Thymus (tissue), 14 donors: ENCODE data around the gene LAMC1. TPM values are rescaled to one million over a fixed set of nuclear protein-coding genes. Genes with fewer than 3 reads are reported as not detected.

Experiments
- DNase-seq, 9 donors: peaks; one replicate each; pipeline ENCODE4 v3.0.0-alpha.2; 2013; ENCODE audit warnings: low spot score in 9 of 9, low read depth in 6 of 9, missing footprints in 1 of 9
- H3K27ac ChIP-seq, 2 donors: one replicate each; pipeline ENCODE4 v1.5.1; 2013; ENCODE audit warnings: control low read depth in 1 of 2, low read depth in 1 of 2, low read length in 1 of 2, mild to moderate bottlenecking in 1 of 2, moderate library complexity in 1 of 2
- H3K27me3 ChIP-seq, 2 donors: one replicate each; pipeline ENCODE4 v1.5.1; 2013; ENCODE audit warnings: low read length in 1 of 2; ENCODE audit not compliant: control insufficient read depth in 2 of 2, insufficient read depth in 1 of 2
- H3K36me3 ChIP-seq, 2 donors: one replicate each; pipeline ENCODE4 v1.5.1; 2013; ENCODE audit warnings: low read length in 1 of 2, mild to moderate bottlenecking in 1 of 2, moderate library complexity in 1 of 2; ENCODE audit not compliant: control insufficient read depth in 2 of 2, insufficient read depth in 2 of 2
- H3K4me1 ChIP-seq, 2 donors: one replicate each; pipeline ENCODE4 v1.5.1; 2013; ENCODE audit warnings: low read length in 2 of 2; ENCODE audit not compliant: control insufficient read depth in 2 of 2, insufficient read depth in 2 of 2
- H3K4me3 ChIP-seq, 2 donors: one replicate each; pipeline ENCODE4 v1.5.1; 2013; ENCODE audit warnings: low read length in 2 of 2, control low read depth in 1 of 2, mild to moderate bottlenecking in 1 of 2
- H3K9me3 ChIP-seq, 2 donors: one replicate each; pipeline ENCODE4 v1.5.1; 2013; ENCODE audit warnings: low read length in 1 of 2, mild to moderate bottlenecking in 1 of 2; ENCODE audit not compliant: control insufficient read depth in 2 of 2, insufficient read depth in 1 of 2
- WGBS: extraction: QIAGEN DNeasy Blood & Tissue Kit; methylation state at CpG from one replicate; pipeline ENCODE4 v1.1.7; 2013; 5-methylcytosine and 5-hydroxymethylcytosine counted together
- long read RNA-seq, 10 donors: transcript quantifications; one replicate each; lab custom pipeline, GENCODE V29; 2026
- polyA plus RNA-seq: library from polyadenylated mRNA; stranded (reverse); fragments of 200-250 nt; gene quantifications from one replicate; pipeline ENCODE4 v1.2.3, GENCODE V29; 2013
- total RNA-seq: library from RNA; stranded (reverse); fragments of 120-200 nt; gene quantifications from one replicate; pipeline ENCODE4 v1.2.4, GENCODE V29; 2013
- donor health status: healthy.

LAMC1 gene
- 20.5 TPM for total RNA-seq
- 12.6 TPM for polyA plus RNA-seq
- long read RNA-seq, donor 1, result 0 reads
- long read RNA-seq, donor 2, full-length matches to known transcripts, result 3 of 3 reads
- long read RNA-seq, donor 2, partial matches to known transcripts, result 0 of 3 reads
- long read RNA-seq, donor 2, other reads (novel, unspliced or antisense), result 0 of 3 reads
- long read RNA-seq, donor 3, result 0 reads
- long read RNA-seq, donor 4, result 0 reads
- long read RNA-seq, donor 5, full-length matches to known transcripts, result 1 of 23 reads
- long read RNA-seq, donor 5, partial matches to known transcripts, result 22 of 23 reads
- long read RNA-seq, donor 5, other reads (novel, unspliced or antisense), result 0 of 23 reads
- long read RNA-seq, donor 6, full-length matches to known transcripts, result 4 of 4 reads
- long read RNA-seq, donor 6, partial matches to known transcripts, result 0 of 4 reads
- long read RNA-seq, donor 6, other reads (novel, unspliced or antisense), result 0 of 4 reads
- long read RNA-seq, donor 7, partial matches to known transcripts, result 21 of 21 reads
- long read RNA-seq, donor 7, other reads (novel, unspliced or antisense), result 0 of 21 reads
- long read RNA-seq, donor 8, full-length matches to known transcripts, result 1 of 1 reads
- long read RNA-seq, donor 8, partial matches to known transcripts, result 0 of 1 reads
- long read RNA-seq, donor 8, other reads (novel, unspliced or antisense), result 0 of 1 reads
- long read RNA-seq, donor 9, partial matches to known transcripts, result 0 of 1 reads
- long read RNA-seq, donor 9, other reads (novel, unspliced or antisense), result 0 of 1 reads
- long read RNA-seq, donor 10, result 0 reads

- Histone ChIP-seq H3K27ac (peak within 1 kb of the TSS; percentile 60 to 84), H3K4me3 (peak within 1 kb of the TSS; percentile 39 to 57), H3K9me3 (no peaks in the 10 kb centered on the region), H3K36me3 (no peaks in the 10 kb centered on the region), H3K27me3 (peaks cover 51 to 84% of the 10 kb centered on the region in 2 donors), H3K4me1 (peaks cover 6 to 8% of the 10 kb centered on the region in 2 donors)
- WGBS, result under 1% methylated on average over 55 of the region's 65 CpGs
- DNase-seq, result peak in 4 of 9 donors; percentile 21 to 59 (median 30)
Measured at GRCh38 chr1:183023146-183023600, at the start of gene LAMC1. LAMC1 (plus strand) TSS chr1:183023420; CDS start chr1:183023717, 297 bp downstream.

DNA sequence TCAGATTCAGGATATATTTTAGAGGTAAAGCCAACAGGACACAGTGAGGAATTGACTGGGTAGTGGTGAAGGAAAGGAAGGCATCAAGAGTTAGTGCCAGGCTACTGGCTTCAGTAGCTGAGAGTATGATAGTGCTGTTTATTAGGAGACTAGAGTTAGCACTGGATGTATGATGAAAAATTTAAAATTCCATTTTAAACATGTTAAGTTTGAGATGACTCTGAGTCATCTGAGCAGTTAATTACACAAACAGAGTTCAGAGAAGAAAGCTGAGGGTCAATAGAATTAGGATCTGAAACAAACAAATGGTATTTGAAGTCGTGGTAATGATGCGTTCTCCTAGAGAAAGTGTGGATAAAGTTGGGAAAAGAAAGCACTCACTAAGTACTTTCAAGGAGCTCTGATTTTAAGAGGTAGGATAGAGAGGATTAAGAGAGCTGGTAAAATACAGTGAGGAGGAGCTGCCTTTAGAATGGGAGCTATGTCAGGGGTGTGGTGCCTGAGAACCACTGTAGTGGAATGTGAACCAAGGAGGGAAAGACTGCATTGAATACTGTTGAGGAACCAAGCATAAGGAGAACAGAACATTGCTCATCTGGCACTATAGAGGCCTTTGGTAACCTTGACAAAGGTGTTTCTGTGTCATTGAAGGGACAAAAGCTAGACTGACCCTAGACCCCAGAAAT lies 48.6 kb upstream of the LAMC1 start:
- Histone ChIP-seq H3K27me3 (no peaks in the 10 kb centered on the region), H3K36me3 (no peaks in the 10 kb centered on the region), H3K27ac (no peak overlapping the region), H3K9me3 (no peaks in the 10 kb centered on the region), H3K4me1 (no peaks in the 10 kb centered on the region), H3K4me3 (no peak overlapping the region)
- no peak for DNase-seq
- 95% methylated on average over 2 of the region's 2 CpGs for WGBS

DNA sequence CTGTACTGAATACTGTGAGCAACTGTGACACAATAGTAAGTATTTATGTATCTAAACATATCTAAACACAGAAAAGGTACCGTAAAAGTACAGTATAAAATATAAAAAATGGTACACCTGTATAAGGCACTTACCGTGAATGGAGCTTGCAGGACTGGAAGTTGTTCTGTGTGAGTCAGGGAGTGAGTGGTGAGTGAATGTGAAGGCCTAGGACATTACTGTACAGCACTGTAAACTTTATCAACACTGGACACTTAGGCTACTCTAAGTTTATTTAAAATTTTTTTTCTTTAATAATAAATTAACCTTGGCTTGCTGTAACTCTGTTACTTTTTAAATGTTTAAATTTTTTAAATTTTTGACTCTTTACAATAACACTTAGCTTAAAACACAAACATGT lies 45.7 kb upstream of the LAMC1 start:
- WGBS, result 97% methylated on average over 2 of the region's 2 CpGs
- Histone ChIP-seq H3K4me1 (no peaks in the 10 kb centered on the region), H3K27me3 (no peaks in the 10 kb centered on the region), H3K27ac (no peak overlapping the region), H3K36me3 (no peaks in the 10 kb centered on the region), H3K4me3 (no peak overlapping the region), H3K9me3 (no peaks in the 10 kb centered on the region)
- no peak for DNase-seq

GRCh38 chr1:182978151-182978853 lies 44.9 kb upstream of the LAMC1 start:
- no peaks in the 10 kb centered on the region for H3K27me3 ChIP-seq
- no peak overlapping the region for H3K27ac ChIP-seq
- H3K9me3 ChIP-seq, result no peaks in the 10 kb centered on the region
- no peaks in the 10 kb centered on the region for H3K4me1 ChIP-seq
- H3K36me3 ChIP-seq, result no peaks in the 10 kb centered on the region
- 96% methylated on average over 6 of the region's 6 CpGs for whole genome bisulfite sequencing
- DNase-seq, result no peak
- H3K4me3 ChIP-seq, result no peak overlapping the region

DNA sequence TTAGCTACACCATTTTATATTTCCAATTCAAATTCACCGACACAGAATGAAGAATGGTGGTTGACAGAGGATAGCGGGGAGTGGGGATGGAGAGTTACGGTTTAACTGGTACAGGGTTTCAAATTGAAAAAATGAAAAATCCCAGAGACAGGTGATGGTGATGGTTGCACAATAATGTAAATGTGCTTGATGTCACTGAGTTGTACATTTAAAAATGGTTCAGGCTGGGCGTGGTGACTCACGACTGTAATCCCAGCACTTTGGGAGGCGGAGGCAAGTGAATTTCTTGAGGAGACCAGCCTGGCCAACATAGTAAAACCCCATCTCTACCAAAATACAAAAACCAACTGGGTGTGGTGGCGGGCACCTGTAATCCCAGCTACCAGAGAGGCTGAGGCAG lies 39.1 kb upstream of the LAMC1 start:
- H3K4me3 ChIP-seq, result no peak overlapping the region
- H3K27ac ChIP-seq, result no peak overlapping the region
- H3K27me3 ChIP-seq, result no peaks in the 10 kb centered on the region
- DNase-seq, result no peak
- WGBS, result 95% methylated on average over 7 of the region's 7 CpGs
- no peaks in the 10 kb centered on the region for H3K36me3 ChIP-seq
- no peaks in the 10 kb centered on the region for H3K4me1 ChIP-seq
- H3K9me3 ChIP-seq, result no peaks in the 10 kb centered on the region

DNA sequence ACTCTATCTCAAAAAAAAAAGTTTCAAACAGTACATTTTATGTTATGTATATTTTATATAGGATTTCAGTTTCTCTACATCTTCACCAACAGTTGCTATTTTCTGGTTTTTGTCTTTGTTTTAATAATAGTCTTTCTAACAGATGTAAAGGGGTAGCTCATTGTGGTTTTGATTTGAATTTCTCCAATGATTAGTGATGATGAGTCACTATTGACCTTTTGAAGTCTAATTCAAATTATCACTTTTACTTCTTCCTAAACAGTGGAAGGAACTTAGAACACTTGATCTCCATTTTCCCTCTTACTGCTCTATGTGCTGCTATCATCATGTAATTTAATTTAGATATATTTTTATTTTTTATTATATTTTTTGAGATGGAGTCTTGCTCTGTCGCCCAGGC lies 38.6 kb upstream of the LAMC1 start:
- H3K27ac ChIP-seq, result no peak overlapping the region
- no peaks in the 10 kb centered on the region for H3K27me3 ChIP-seq
- no peaks in the 10 kb centered on the region for H3K36me3 ChIP-seq
- no peaks in the 10 kb centered on the region for H3K9me3 ChIP-seq
- no peaks in the 10 kb centered on the region for H3K4me1 ChIP-seq
- no peak for DNase-seq
- 98% methylated on average over 1 of the region's 1 CpG for WGBS
- no peak overlapping the region for H3K4me3 ChIP-seq

DNA sequence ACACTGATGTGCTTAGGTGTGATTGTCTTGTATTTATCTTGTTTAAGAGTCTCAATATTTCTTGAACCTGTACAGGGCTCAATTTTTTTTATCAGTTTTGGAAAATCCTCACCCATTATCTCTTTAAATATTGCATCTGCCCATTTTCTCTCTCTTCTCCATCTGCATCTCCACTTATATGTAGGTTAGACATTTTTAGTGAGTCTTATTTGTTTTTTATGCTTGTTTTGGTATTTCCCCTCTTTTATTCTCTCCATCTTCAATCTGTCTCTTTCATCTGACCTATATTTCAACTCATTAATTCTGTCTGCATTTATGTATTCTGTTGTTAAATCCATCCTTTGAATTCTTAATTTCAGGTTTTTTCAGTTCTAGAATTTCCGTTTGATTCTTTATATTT lies 37.3 kb upstream of the LAMC1 start:
- no peaks in the 10 kb centered on the region for H3K36me3 ChIP-seq
- H3K4me3 ChIP-seq, result no peak overlapping the region
- H3K27me3 ChIP-seq, result peaks cover 0 to 2% of the 10 kb centered on the region in 2 donors
- no peak for DNase-seq
- WGBS, result 99% methylated on average over 1 of the region's 1 CpG
- H3K9me3 ChIP-seq, result no peaks in the 10 kb centered on the region
- H3K27ac ChIP-seq, result no peak overlapping the region
- no peaks in the 10 kb centered on the region for H3K4me1 ChIP-seq

DNA sequence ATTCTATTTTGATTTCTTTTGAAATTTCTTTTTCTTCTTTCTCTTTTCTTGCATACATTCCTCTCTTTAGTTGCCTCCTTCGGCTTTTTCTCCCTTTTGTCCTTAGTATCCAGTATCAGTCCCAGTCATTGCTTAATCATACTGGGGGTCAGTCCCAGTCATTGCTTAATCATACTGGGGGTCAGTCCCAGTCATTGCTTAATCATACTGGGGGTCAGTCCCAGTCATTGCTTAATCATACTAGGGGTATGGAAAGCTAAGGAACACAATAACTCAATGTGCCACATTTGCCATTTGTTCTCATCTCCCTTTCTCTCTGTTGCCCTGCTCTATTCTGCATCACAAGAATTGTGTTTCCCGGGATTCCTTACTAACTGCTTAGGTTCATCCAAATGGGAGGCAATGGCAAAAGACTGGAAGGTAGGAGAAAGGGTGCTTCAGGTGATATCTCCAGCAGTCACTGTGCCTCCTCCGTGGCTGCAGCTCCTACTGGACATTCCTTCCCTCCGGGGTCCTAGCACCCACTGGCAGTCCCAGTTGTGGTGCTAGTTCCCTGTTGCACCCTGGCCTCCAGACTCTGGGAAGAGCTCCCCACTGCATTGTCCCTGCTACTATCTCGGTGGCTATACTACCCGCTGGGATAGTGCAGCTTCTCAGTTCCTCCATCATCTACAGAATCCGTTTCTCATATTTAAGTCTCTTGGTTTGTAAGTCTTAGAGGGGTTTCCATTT lies 32.6 kb upstream of the LAMC1 start:
- no peaks in the 10 kb centered on the region for H3K4me1 ChIP-seq
- no peak overlapping the region for H3K27ac ChIP-seq
- no peaks in the 10 kb centered on the region for H3K36me3 ChIP-seq
- H3K4me3 ChIP-seq, result no peak overlapping the region
- H3K9me3 ChIP-seq, result no peaks in the 10 kb centered on the region
- 97% methylated on average over 7 of the region's 7 CpGs for WGBS
- peaks cover 0 to 2% of the 10 kb centered on the region in 2 donors for H3K27me3 ChIP-seq
- no peak for DNase-seq
